ENCODE measurements around the gene BRD3.

DNA sequence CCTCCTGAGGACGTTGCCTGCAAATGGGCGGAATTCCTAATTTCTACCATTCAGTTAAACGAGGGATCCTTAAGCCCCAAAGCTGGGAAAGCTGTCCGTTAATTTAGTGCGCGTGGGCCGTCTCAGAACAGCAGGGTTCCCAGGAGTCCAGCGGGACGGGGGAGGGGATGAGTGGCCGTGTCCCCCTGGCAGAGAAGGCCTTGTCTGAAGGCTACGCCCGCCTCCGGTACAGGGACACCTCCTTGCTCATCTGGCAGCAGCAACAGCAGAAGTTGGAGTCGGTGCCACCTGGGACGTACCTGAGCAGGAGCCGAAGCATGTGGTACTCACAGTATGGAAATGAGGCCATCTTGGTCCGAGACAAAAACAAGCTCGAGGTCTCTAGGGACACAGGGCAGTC is 41.2 kb downstream of the BRD3 start:
- TF ChIP-seq MYC (IDR thresholded peaks at IDR 0.05; ENCODE audit: borderline replicate concordance, low read length) (no peak), RFX5 (IDR thresholded peaks at IDR 0.05) (no peak)

All from A549 (cell line).